ENCODE measurements around the gene ATP8A2.

The ATP8A2 gene

GRCh38 chr13:25902891-25903341 lies 531.1 kb downstream of the ATP8A2 start:
- no peak for DNase-seq (ENCODE audit: extremely low read depth, low read depth)
- no peak for TF ChIP-seq CTCF (IDR thresholded peaks at IDR 0.05; ENCODE audit: low read depth, low read length, missing control alignments)
- H3K4me3 ChIP-seq (replicated peaks; ENCODE audit: low read depth, low read length) = no peak overlapping the region

GRCh38 chr13:25904830-25905229 lies 533.1 kb downstream of the ATP8A2 start:
- no peak for TF ChIP-seq CTCF (IDR thresholded peaks at IDR 0.05; ENCODE audit: low read depth, low read length, missing control alignments)
- no peak overlapping the region for H3K4me3 ChIP-seq (replicated peaks; ENCODE audit: low read depth, low read length)
- DNase-seq (ENCODE audit: extremely low read depth, low read depth) = no peak

- no peak overlapping the region for H3K4me3 ChIP-seq (replicated peaks; ENCODE audit: low read depth, low read length)
- DNase-seq (ENCODE audit: extremely low read depth, low read depth) = no peak
- no peak for TF ChIP-seq CTCF (IDR thresholded peaks at IDR 0.05; ENCODE audit: low read depth, low read length, missing control alignments)
These were observed 533.8 kb downstream of the ATP8A2 start for GRCh38 chr13:25905611-25906010.

GRCh38 chr13:25906191-25906661 lies 534.5 kb downstream of the ATP8A2 start:
- H3K4me3 ChIP-seq (replicated peaks; ENCODE audit: low read depth, low read length) = no peak overlapping the region
- no peak for DNase-seq (ENCODE audit: extremely low read depth, low read depth)
- no peak for TF ChIP-seq CTCF (IDR thresholded peaks at IDR 0.05; ENCODE audit: low read depth, low read length, missing control alignments)

- DNase-seq (ENCODE audit: extremely low read depth, low read depth) = no peak
- no peak overlapping the region for H3K4me3 ChIP-seq (replicated peaks; ENCODE audit: low read depth, low read length)
- TF ChIP-seq CTCF (IDR thresholded peaks at IDR 0.05; ENCODE audit: low read depth, low read length, missing control alignments) = no peak
These were observed 536.6 kb downstream of the ATP8A2 start for GRCh38 chr13:25908366-25908765.

GRCh38 chr13:25910243-25910642 lies 538.5 kb downstream of the ATP8A2 start:
- DNase-seq (ENCODE audit: extremely low read depth, low read depth) = no peak
- H3K4me3 ChIP-seq (replicated peaks; ENCODE audit: low read depth, low read length) = no peak overlapping the region
- no peak for TF ChIP-seq CTCF (IDR thresholded peaks at IDR 0.05; ENCODE audit: low read depth, low read length, missing control alignments)

GRCh38 chr13:25910991-25911419 lies 539.2 kb downstream of the ATP8A2 start:
- no peak for TF ChIP-seq CTCF (IDR thresholded peaks at IDR 0.05; ENCODE audit: low read depth, low read length, missing control alignments)
- H3K4me3 ChIP-seq (replicated peaks; ENCODE audit: low read depth, low read length) = no peak overlapping the region
- no peak for DNase-seq (ENCODE audit: extremely low read depth, low read depth)

All from HFF-Myc (cell line).